ENCODE measurements around the gene EML6. TPM values are rescaled to one million over a fixed set of nuclear protein-coding genes. Genes with fewer than 3 reads are reported as not detected.

The EML6 gene
- total and polyA plus RNA-seq, 5 donors from 2014 or later: 0.06 to 0.59 (median 0.33) TPM; not detected in 1

DNA sequence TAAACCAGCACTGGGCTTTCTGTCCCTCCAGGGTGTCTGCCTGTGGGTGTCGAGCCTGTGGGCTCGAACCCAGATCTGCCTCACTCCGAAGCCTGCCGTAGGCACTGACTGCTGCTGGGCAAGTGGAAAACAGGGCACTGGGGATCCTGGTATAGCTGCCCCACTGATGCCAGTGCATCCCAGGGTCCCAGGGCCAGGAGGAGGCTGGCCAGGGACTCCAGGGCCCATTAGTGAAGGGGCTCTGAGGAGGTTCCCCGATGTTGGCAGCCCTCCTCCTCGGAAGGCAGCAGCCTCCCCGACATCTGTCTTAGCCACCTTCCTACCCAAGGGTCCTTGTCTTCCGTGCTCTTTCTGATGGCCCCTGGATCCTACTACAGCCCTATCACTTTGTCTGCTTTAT, 230.7 kb downstream of the EML6 start:
- Histone ChIP-seq H3K4me3 (ENCODE audit: low read depth, low read length) (no peak overlapping the region), H3K9me3 (ENCODE audit: control insufficient read depth in 2 of 2, low read length in 2 of 2) (no peaks in the 10 kb centered on the region), H3K27ac (ENCODE audit: insufficient read depth, low read length, poor library complexity, severe bottlenecking) (no peak overlapping the region), H3K27me3 (ENCODE audit: control insufficient read depth, insufficient read depth, low read length) (no peaks in the 10 kb centered on the region), H3K4me1 (ENCODE audit: control insufficient read depth, insufficient read depth, low read length, poor library complexity, severe bottlenecking) (no peaks in the 10 kb centered on the region), H3K36me3 (ENCODE audit: control insufficient read depth, insufficient read depth, low read length) (no peaks in the 10 kb centered on the region)
- Mint-ChIP-seq H3K36me3 (no peaks in the 10 kb centered on the region), H3K27me3 (no peaks in the 10 kb centered on the region), H3K4me3 (no peak overlapping the region), H3K9me3 (peaks cover 0 to 5% (median 0%) of the 10 kb centered on the region in 7 donors), H3K27ac (no peak overlapping the region), H3K4me1 (peaks cover 0 to 20% (median 4%) of the 10 kb centered on the region in 4 donors)
- DNase-seq: no peak
- ATAC-seq (ENCODE audit: low read depth in 2 of 2): no peak

DNA sequence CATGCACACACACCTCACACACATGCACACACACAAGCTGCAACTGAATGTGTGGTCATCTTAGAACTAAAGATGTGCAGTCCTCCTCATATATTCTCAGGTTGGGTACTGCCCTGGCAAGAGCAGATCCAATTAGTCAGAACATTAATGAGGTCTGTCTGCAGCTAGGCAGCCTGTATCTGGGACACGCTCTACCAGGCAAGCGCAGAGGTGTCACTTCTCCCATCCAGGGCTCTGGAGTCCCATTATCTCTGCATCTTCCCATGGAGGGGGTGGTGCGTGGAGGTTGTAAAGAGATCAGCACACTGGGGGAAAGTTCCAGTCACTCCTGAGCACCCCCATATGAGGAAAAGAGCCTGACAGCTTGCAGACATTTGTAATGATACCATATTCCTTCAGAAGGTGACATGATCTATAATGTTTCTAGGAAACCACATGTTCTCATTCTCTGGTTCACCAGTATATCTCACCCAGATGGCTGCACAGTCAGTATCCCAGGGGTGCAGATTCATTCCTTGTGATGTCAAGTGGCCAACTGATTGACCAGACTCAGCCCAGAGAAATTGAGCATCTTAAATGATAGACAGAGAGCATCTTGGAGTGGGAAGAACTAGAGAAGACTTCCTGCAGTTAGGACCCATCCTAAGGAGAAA, 231.4 kb downstream of the EML6 start:
- no peaks in the 10 kb centered on the region for H3K36me3 Mint-ChIP-seq
- no peak overlapping the region for H3K27ac ChIP-seq (ENCODE audit: insufficient read depth, low read length, poor library complexity, severe bottlenecking)

DNA sequence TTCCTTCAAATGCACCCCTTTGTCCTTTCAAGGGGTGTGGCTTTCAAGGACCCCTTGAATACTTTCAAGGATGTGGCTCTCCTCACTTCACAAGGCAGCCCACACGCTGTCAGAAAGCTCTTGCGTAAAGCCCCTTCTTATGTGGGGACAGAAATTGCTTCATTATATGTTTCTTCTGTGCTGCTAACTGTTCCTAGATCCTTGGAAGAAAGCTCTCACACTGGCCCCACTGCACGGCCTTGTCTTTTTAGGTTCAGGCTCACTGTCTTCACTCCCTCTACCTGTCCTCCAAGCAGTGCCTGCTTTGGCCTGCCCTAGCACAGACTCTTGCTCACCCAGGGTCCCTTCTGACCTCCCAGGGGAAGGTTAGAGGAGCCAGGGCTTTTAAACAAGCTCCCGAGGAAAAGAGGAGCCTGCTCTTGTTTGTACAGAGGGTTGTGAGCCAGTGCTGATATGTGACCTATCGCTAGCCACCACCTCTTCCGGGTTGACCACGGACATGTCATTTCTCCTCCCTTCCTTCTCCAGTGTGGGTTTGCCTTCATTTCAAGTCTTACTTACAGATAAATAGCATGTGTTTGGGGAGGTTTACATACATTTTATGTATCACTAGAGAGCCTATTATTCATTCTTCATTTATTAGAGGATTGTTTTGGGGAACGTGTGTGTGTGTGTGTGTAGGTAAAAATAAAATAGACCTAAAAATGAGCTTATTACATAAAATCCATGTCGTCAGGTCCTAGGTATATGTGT, 232.1 kb downstream of the EML6 start:
- no peak overlapping the region for H3K4me3 ChIP-seq (ENCODE audit: low read depth, low read length)
- Mint-ChIP-seq H3K9me3 (peaks cover 0 to 3% (median 0%) of the 10 kb centered on the region in 7 donors), H3K27me3 (no peaks in the 10 kb centered on the region), H3K4me3 (no peak overlapping the region), H3K36me3 (no peaks in the 10 kb centered on the region), H3K27ac (peak overlapping the region in 1 of 3 donors; percentile 12), H3K4me1 (peaks cover 0 to 20% (median 6%) of the 10 kb centered on the region in 4 donors)
- DNase-seq (no peak), ATAC-seq (ENCODE audit: low read depth in 2 of 2) (no peak)
- H3K27me3 ChIP-seq (ENCODE audit: control insufficient read depth, insufficient read depth, low read length): no peaks in the 10 kb centered on the region
- H3K36me3 ChIP-seq (ENCODE audit: control insufficient read depth, insufficient read depth, low read length): no peaks in the 10 kb centered on the region
- H3K9me3 ChIP-seq (ENCODE audit: control insufficient read depth in 2 of 2, low read length in 2 of 2): no peaks in the 10 kb centered on the region
- H3K4me1 ChIP-seq (ENCODE audit: control insufficient read depth, insufficient read depth, low read length, poor library complexity, severe bottlenecking): no peaks in the 10 kb centered on the region
- H3K27ac ChIP-seq (ENCODE audit: insufficient read depth, low read length, poor library complexity, severe bottlenecking): no peak overlapping the region

More for the DNA sequence above, 231.4 kb downstream of the EML6 start:
- H3K9me3 Mint-ChIP-seq: peaks cover 0 to 4% (median 0%) of the 10 kb centered on the region in 7 donors
- H3K27me3 Mint-ChIP-seq: no peaks in the 10 kb centered on the region
- Histone ChIP-seq H3K27me3 (ENCODE audit: control insufficient read depth, insufficient read depth, low read length) (no peaks in the 10 kb centered on the region), H3K4me1 (ENCODE audit: control insufficient read depth, insufficient read depth, low read length, poor library complexity, severe bottlenecking) (no peaks in the 10 kb centered on the region), H3K9me3 (ENCODE audit: control insufficient read depth in 2 of 2, low read length in 2 of 2) (no peaks in the 10 kb centered on the region), H3K36me3 (ENCODE audit: control insufficient read depth, insufficient read depth, low read length) (no peaks in the 10 kb centered on the region), H3K4me3 (ENCODE audit: low read depth, low read length) (no peak overlapping the region)
- H3K4me1 Mint-ChIP-seq: peaks cover 0 to 20% (median 4%) of the 10 kb centered on the region in 4 donors
- ATAC-seq (ENCODE audit: low read depth in 2 of 2) (no peak), DNase-seq (no peak)
- no peak overlapping the region for H3K4me3 Mint-ChIP-seq
- H3K27ac Mint-ChIP-seq: no peak overlapping the region

DNA sequence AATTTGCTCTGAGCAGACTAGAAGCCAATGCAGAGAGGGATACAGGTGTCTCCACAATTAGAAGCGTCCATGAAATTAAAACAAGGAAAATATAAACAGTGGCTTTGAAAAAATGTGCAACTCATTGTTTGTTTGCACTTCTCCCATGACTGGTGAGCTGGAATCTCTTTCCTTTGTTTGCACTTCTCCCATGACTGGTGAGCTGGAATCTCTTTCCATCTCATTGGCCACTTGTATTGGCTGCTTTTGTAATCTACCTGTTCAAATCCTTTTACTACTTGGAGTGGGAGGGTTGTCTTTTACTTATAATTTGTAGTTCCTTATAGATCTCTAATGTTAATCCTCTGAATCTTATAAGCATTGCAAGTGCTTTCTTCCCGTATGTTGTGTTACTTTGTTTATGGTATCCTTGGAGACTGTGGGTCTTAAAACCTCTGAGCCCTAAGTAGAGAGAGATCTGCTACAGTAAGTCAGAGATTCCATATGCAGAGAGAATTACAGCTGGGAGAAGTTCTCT, 232.7 kb downstream of the EML6 start:
- H3K4me1 ChIP-seq (ENCODE audit: control insufficient read depth, insufficient read depth, low read length, poor library complexity, severe bottlenecking): no peaks in the 10 kb centered on the region
- Mint-ChIP-seq H3K9me3 (peaks cover 0 to 3% (median 0%) of the 10 kb centered on the region in 7 donors), H3K4me1 (peaks cover 2 to 26% (median 9%) of the 10 kb centered on the region in 4 donors), H3K4me3 (no peak overlapping the region), H3K36me3 (no peaks in the 10 kb centered on the region), H3K27ac (no peak overlapping the region), H3K27me3 (no peaks in the 10 kb centered on the region)
- no peak overlapping the region for H3K4me3 ChIP-seq (ENCODE audit: low read depth, low read length)
- DNase-seq (no peak), ATAC-seq (ENCODE audit: low read depth in 2 of 2) (no peak)
- H3K36me3 ChIP-seq (ENCODE audit: control insufficient read depth, insufficient read depth, low read length): no peaks in the 10 kb centered on the region
- H3K27me3 ChIP-seq (ENCODE audit: control insufficient read depth, insufficient read depth, low read length): no peaks in the 10 kb centered on the region
- no peaks in the 10 kb centered on the region for H3K9me3 ChIP-seq (ENCODE audit: control insufficient read depth in 2 of 2, low read length in 2 of 2)
- H3K27ac ChIP-seq (ENCODE audit: insufficient read depth, low read length, poor library complexity, severe bottlenecking): no peak overlapping the region

DNA sequence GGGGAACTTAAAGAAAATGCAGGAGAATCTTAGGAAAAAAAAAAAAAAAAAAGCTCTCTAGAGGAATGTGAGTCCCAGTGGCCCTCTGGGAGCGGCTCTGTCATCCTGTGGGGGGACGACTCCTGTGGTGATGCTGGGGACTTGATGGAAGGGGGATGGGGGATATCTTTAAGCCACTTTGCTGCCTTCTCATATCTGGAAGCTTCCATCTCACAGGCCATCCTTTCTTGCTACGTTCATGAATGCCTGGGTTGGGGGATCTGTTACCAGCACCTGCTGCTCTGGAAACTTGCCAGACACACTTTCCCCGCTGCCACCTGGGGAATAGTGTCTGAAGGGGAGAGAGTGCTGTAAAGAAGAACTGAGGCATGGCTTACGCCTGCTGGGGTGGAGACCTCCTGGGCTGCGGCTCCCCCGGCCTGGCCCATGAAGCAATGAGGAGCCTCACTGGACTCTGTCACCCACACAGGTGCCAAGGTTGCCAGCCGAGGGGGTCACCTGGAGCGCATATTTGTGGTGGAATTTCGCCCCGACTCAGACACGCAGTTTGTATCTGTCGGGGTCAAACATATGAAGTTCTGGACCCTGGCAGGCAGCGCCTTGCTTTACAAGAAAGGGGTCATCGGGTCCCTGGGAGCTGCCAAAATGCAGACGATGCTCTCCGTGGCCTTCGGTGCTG, 234.0 kb downstream of the EML6 start:
- no peaks in the 10 kb centered on the region for H3K9me3 ChIP-seq (ENCODE audit: control insufficient read depth in 2 of 2, low read length in 2 of 2)

DNA sequence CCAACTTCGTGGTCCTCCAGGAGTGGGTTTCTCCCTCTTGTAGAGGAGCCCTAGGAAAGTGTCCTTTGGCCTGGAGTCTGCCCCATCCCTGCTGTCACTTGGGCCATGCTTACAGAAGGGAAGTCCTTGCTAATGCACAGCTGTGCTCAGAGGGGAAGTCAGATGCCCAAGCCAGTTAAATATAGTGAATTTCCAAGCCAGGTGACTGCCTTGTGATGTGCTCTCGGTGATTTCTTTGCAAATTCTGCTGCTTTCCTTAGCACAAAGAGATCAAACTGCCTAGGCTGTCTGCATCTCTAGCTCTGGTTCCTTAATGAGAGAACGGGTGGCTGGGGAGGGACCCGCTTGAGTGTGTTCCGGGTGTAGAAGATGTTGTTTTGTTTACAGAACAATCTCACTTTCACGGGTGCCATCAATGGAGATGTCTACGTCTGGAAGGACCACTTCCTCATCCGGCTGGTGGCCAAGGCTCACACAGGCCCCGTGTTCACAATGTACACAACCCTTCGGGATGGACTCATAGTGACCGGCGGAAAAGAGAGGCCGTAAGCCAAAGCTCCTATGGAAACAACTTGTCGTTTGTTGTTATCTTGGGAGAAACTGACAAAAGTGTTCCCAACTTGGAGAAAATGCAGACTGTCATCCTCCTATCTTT, 235.4 kb downstream of the EML6 start:
- peaks cover 4% of the 10 kb centered on the region for H3K4me1 ChIP-seq (ENCODE audit: control insufficient read depth, insufficient read depth, low read length, poor library complexity, severe bottlenecking)
- H3K4me1 Mint-ChIP-seq: peaks cover 15 to 36% (median 22%) of the 10 kb centered on the region in 4 donors
- H3K27me3 Mint-ChIP-seq: no peaks in the 10 kb centered on the region
- H3K9me3 Mint-ChIP-seq: no peaks in the 10 kb centered on the region
- no peaks in the 10 kb centered on the region for H3K36me3 Mint-ChIP-seq
- H3K4me3 Mint-ChIP-seq: no peak overlapping the region
- H3K4me3 ChIP-seq (ENCODE audit: low read depth, low read length): no peak overlapping the region
- no peak overlapping the region for H3K27ac ChIP-seq (ENCODE audit: insufficient read depth, low read length, poor library complexity, severe bottlenecking)
- H3K9me3 ChIP-seq (ENCODE audit: control insufficient read depth in 2 of 2, low read length in 2 of 2): no peaks in the 10 kb centered on the region
- H3K27ac Mint-ChIP-seq: peak overlapping the region in 2 of 3 donors; percentile 16 to 33
- H3K27me3 ChIP-seq (ENCODE audit: control insufficient read depth, insufficient read depth, low read length): no peaks in the 10 kb centered on the region
- DNase-seq (no peak), ATAC-seq (ENCODE audit: low read depth in 2 of 2) (no peak)
- H3K36me3 ChIP-seq (ENCODE audit: control insufficient read depth, insufficient read depth, low read length): no peaks in the 10 kb centered on the region

More for the DNA sequence above, 234.0 kb downstream of the EML6 start:
- Histone ChIP-seq H3K27me3 (ENCODE audit: control insufficient read depth, insufficient read depth, low read length) (no peaks in the 10 kb centered on the region), H3K4me1 (ENCODE audit: control insufficient read depth, insufficient read depth, low read length, poor library complexity, severe bottlenecking) (no peaks in the 10 kb centered on the region), H3K36me3 (ENCODE audit: control insufficient read depth, insufficient read depth, low read length) (no peaks in the 10 kb centered on the region), H3K27ac (ENCODE audit: insufficient read depth, low read length, poor library complexity, severe bottlenecking) (no peak overlapping the region), H3K4me3 (ENCODE audit: low read depth, low read length) (no peak overlapping the region)
- Mint-ChIP-seq H3K36me3 (no peaks in the 10 kb centered on the region), H3K27me3 (no peaks in the 10 kb centered on the region), H3K4me1 (peaks cover 7 to 29% (median 11%) of the 10 kb centered on the region in 4 donors), H3K9me3 (no peaks in the 10 kb centered on the region), H3K27ac (peak overlapping the region in 2 of 3 donors; percentile 4 to 53), H3K4me3 (no peak overlapping the region)
- ATAC-seq (ENCODE audit: low read depth in 2 of 2) (no peak), DNase-seq (no peak)

DNA sequence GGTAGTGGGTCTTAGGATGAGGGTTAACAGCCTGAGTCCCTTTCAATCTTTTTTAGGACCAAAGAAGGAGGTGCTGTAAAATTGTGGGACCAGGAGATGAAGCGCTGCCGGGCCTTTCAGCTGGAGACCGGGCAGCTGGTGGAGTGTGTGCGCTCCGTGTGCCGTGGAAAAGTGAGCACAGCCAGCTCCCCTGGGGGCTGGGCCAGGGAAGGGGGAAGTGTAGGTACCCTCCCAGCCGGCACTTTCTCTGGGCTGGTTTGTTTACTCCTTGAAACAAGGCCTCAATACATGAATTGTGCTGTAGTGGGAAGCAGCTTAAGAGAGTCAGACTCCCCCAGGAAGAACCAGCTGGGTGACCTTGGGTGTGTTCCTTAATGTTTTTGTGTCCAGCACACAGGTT, 236.7 kb downstream of the EML6 start:
- no peaks in the 10 kb centered on the region for H3K36me3 Mint-ChIP-seq
- peak overlapping the region in 1 of 3 donors; percentile 52 for H3K27ac Mint-ChIP-seq

More for the DNA sequence above, 236.7 kb downstream of the EML6 start:
- H3K27me3 ChIP-seq (ENCODE audit: control insufficient read depth, insufficient read depth, low read length): no peaks in the 10 kb centered on the region
- no peaks in the 10 kb centered on the region for H3K9me3 ChIP-seq (ENCODE audit: control insufficient read depth in 2 of 2, low read length in 2 of 2)
- Mint-ChIP-seq H3K27me3 (no peaks in the 10 kb centered on the region), H3K4me1 (peaks cover 26 to 47% (median 35%) of the 10 kb centered on the region in 4 donors), H3K9me3 (peaks cover 0 to 3% (median 0%) of the 10 kb centered on the region in 7 donors), H3K4me3 (no peak overlapping the region)
- no peak for DNase-seq
- no peak overlapping the region for H3K27ac ChIP-seq (ENCODE audit: insufficient read depth, low read length, poor library complexity, severe bottlenecking)
- no peak for ATAC-seq (ENCODE audit: low read depth in 2 of 2)
- H3K4me1 ChIP-seq (ENCODE audit: control insufficient read depth, insufficient read depth, low read length, poor library complexity, severe bottlenecking): peaks cover 17% of the 10 kb centered on the region
- H3K36me3 ChIP-seq (ENCODE audit: control insufficient read depth, insufficient read depth, low read length): no peaks in the 10 kb centered on the region
- H3K4me3 ChIP-seq (ENCODE audit: low read depth, low read length): no peak overlapping the region
